Right ventricle myocardium inferior (tissue), 1 donor: ENCODE data around the gene STARD5. TPM values are rescaled to one million over a fixed set of nuclear protein-coding genes. Genes with fewer than 3 reads are reported as not detected.

Source experiments
- ATAC-seq: fragments of 200-7000 bp; cut with Tn5 transposase; one replicate; pipeline ENCODE4 v1.9.1; 2020; ENCODE audit warnings: mild to moderate bottlenecking, moderate library complexity
- DNase-seq: peaks from one replicate; pipeline ENCODE4 v3.0.0; 2021; ENCODE audit errors: missing footprints
- intact Hi-C: fragments of 100-400 bp; cut with DNase I; formaldehyde crosslinking; loops from one replicate; pipeline ENCODE4 v1.11.0; 2022
- total RNA-seq: library from RNA; stranded (reverse); fragmentation: NEBNext Ultra II Directional; extraction: Animal tissue kit (Norgen Biotek cat#: 25700); gene quantifications from one replicate; pipeline ENCODE4 v1.2.1, GENCODE V29; 2021
- donor health status: DM: no; HTN: yes; CAD: no; lungs with severe emphysema.

Gene STARD5
- total RNA-seq, 1 donor from 2014 or later = 2.2 TPM

DNA sequence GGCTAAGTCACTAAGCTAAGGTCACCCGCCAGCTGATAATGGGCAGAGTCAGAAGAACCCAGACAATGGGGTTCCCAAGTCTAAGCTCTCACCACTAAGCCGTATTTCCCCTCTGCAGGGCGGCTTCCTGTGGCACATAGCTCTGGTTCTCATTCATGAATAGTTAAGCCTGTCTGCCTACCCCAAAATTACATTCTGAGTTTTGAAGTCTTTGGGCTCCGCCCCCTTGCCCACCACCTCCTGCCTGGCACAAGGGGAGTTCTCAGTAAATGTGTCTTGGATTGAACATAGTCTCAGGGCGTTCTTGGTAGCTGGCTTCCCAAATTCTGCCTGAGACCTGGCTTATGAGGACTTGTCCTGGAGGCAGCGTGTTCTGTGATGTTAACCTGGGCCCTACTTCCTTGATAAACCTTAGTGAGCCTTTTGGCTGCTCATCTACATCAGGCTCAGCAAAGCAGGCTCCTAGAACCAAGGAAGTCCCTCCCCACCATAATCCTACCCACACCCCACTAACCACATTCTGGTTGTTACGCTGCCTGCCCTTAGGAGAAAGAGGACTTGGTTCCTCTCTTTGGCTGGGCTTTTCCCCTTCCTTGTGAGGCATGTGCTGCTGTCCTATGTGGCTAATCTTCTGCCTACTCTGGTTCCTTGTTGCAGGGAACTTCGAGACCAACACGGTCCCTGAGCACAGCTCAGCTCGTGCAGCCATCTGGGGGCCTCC lies 54.9 kb downstream of the STARD5 start:
- DNase-seq = no peak
- no peak for ATAC-seq
- intact Hi-C loops = loop anchor here (5.0 kb wide), 2 partner anchors 277 to 292 kb away; no protein-coding TSS in a partner anchor

DNA sequence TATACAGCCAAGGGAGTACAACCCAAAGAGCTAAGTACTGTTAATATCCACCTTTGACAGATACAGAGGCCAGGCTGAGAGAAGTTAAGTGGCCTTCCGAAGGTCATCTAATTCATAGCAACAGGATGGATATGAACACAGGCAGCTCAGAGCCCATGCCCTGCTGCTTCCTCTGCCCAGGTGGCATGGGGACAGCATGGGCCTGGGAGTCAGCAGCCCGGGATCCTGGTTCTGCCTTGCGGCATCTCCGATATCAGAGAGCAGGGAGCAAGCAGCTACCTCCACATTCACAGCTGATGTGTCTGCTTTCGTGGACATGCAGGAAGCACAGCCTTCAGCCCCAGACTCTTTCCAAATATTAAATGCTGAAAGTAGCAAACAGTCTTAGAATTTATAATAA lies 55.6 kb downstream of the STARD5 start:
- DNase-seq (no peak), ATAC-seq (no peak)
- intact Hi-C loops = loop anchor here (5.0 kb wide), 2 partner anchors 276 to 291 kb away; no protein-coding TSS in a partner anchor

GRCh38 chr15:81265944-81266775 lies 57.8 kb downstream of the STARD5 start:
- ATAC-seq (peak; percentile 95), DNase-seq (peak; percentile 87)
- intact Hi-C loops = loop anchor here (1.0 to 5.0 kb wide), 4 partner anchors 111 to 289 kb away; no protein-coding TSS in a partner anchor

GRCh38 chr15:81265256-81265943 lies 58.5 kb downstream of the STARD5 start:
- DNase-seq = no peak
- intact Hi-C loops = loop anchor here (5.0 kb wide), 2 partner anchors 273 to 288 kb away; no protein-coding TSS in a partner anchor
- peak; percentile 5 for ATAC-seq

DNA sequence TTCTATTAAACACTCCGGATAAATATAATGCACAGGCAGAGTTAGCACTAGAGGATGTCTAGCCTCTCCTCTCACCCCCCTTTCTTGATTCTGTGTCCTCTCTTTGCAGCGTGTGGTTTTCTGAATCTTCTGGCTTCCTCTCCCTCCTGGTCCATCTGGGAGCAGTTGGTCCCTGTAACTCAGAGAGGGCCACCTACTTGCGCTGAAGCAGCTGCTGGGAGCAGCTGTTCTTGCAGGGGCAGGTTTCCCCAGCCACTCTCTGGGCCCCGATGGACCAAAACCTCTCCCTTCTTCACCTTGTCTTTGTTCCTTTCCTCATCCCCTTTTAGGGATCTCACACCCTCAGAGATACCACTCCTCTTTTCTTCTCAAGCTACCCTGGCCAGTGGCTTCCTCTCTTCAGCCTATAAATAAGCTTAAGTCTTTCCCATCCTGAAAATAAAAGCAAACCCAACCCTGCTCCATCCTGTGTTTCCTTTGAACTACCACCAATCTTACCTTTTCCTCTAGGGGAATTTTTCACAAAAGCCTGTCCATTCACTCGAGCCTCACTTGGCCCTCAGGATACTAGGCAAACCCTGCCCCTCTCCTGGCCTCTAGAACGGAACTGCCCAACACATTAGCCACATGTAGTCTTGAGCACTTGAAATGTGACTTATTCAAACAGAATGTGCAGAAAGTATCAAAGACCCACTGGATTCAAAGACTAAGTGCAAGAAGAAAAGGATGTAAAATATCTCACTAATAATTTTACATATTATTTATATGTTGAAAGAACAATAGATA lies 59.7 kb downstream of the STARD5 start:
- intact Hi-C loops = no loop called here
- ATAC-seq (no peak), DNase-seq (no peak)

GRCh38 chr15:81263477-81263876 lies 60.5 kb downstream of the STARD5 start:
- ATAC-seq = no peak
- intact Hi-C loops = no loop called here
- no peak for DNase-seq

- DNase-seq (no peak), ATAC-seq (no peak)
- intact Hi-C loops = no loop called here
Measured at GRCh38 chr15:81261172-81261811, 62.6 kb downstream of the STARD5 start.

DNA sequence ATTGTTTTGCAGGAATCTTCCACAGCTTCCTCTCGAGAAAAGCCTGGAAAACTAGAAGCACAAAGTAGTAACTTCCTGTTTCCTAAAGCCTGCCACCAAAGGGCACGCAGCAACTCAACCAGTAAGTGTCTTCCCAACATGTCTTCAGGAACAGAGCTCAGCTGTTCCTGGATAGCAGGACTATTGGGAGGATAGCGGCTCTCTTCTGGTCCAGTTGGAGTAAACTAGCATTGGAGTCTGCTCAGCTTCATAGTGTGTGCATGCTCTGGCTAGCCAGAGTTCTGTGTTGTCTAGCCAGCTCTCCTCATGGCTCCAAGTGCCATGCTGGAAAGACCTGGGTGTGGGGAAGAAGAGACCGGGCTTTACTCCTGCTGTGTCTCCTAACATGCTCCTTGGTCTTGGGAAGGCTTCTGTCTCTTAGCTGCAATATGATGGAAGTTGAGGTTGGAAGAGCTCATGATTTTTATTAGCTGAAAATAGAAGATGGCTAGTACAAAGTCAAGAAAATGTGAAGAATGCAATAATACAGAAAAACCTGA lies 64.1 kb downstream of the STARD5 start:
- intact Hi-C loops = loop anchor here (5.0 kb wide), 1 partner anchor 83 kb away; no protein-coding TSS in a partner anchor
- DNase-seq (no peak), ATAC-seq (no peak)

Other genes starting within 250 kb of the STARD5 start
- gene CFAP161, start 189.9 kb downstream of the STARD5 start, total RNA-seq = 0.38 TPM
- gene IL16, start 127.3 kb downstream of the STARD5 start, total RNA-seq = 3.7 TPM
- gene TMC3, start 50.1 kb upstream of the STARD5 start, total RNA-seq = not detected